ENCODE results near the gene COMMD3.
A peak's percentile ranks its signal among the peaks of the same experiment; 100 is the strongest.
"Not testable (repeated sequence)": the region's sequence is repeated elsewhere in the genome, so short reads cannot be mapped to it uniquely, and the experiment has no call there.

Gene COMMD3
- 11.2 to 14.3 (median 11.8) reads per million in 3 experiments for total RNA-seq

DNA sequence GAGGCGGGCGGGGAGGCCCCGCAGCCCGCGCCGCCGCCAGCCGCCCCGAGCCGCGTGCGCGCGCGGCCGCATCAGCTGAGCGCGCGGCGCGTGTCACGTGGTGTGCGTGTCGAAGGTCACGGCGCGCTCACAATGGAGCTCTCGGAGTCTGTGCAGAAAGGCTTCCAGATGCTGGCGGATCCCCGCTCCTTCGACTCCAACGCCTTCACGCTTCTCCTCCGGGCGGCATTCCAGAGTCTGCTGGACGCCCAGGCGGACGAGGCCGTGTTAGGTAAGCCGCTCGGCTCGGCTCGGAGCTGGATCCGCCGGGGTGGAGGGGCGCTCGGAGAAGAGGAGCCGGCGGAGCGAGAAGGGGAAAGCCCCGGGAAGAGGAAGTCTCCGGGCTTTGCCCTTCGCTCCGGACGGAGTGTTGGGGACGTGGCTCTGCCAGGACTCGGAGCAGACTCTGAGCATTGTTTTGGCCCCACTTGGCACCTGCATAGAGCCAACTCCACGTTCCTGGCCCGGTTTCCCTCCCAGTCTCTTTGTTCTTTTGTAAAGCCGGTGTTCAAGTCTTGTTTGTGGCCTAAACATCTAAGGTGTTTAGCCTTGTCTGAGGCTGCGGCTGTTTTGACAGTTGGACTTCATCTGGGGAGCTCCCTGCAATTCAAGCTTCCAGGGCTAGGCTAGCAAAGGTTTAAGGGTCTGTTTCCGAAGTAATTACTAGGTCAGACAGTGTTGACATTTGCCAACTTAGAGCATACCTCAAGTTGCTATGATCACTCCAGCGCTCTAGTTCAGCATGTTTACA is at the start of gene COMMD3:
TSS of gene COMMD3 (plus strand) at position 103 of the 790 bp plus-strand sequence. CDS start at position 133, 30 bp downstream.
- peak; percentile 78 for DNase-seq

GRCh38 chr10:22268503-22268902 is 47.7 kb upstream of the COMMD3 start:
- DNase-seq = no peak

DNA sequence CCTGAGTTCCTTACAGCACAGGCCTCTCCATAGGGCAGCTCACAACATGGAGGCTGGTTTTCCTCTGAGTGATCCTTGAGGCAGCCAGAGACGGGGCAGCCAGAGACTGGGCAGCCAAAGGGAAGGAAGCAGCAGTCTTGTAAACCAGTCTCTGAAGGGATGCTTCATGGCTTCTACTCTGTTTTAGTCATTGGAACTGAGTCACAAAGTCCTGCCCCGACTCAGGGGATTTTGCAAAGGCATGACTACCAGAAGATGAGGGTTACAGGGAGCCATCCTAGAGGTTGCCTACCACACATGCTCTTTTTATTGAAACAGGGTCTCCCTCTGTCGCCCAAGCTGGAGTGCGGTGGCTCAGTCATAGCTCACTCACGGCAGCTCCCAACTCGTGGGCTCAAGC is 44.4 kb upstream of the COMMD3 start:
- no peak for DNase-seq

DNA sequence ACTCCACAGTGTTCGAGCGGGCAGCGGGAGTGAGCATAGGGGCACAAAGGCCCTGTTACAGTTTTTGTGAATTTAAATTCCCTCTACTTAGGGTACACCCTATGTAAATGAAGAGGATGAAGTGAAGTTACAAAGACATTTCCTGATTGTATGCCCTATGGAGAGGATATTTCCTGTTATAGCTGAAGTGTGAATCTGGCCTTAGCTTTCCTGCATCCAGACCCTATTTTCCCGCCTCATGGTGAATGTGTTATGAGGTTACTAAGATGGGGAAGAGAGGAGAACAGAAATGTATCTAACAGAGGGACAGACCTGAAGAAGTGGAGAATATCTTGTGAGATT is 37.8 kb upstream of the COMMD3 start:
- DNase-seq = no peak

GRCh38 chr10:22280078-22280477 is 36.1 kb upstream of the COMMD3 start:
- no peak for DNase-seq

- DNase-seq = no peak
These were observed 31.1 kb upstream of the COMMD3 start for GRCh38 chr10:22285130-22285529.

- no peak for DNase-seq
These were observed 22.3 kb upstream of the COMMD3 start for GRCh38 chr10:22293747-22294404.

DNA sequence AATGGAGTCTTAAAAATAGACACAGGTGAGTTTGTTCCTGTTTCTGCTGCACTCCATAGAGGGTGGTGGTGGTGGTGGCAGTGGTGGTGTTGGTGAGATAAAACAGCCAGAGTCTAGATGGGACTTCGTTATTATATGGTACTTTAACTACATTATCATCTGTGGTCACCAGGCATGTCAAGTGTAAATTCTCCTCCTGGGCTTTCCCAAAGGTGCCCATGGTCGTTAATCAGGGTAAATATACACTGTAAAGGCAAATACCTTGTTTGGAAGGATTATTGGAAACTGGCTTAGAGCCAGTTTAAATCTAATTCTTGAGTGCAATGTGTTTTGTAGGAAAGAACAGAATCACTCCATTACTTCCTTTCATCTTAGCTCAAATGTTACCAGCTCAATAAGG is 21.5 kb upstream of the COMMD3 start:
- no peak for DNase-seq

DNA sequence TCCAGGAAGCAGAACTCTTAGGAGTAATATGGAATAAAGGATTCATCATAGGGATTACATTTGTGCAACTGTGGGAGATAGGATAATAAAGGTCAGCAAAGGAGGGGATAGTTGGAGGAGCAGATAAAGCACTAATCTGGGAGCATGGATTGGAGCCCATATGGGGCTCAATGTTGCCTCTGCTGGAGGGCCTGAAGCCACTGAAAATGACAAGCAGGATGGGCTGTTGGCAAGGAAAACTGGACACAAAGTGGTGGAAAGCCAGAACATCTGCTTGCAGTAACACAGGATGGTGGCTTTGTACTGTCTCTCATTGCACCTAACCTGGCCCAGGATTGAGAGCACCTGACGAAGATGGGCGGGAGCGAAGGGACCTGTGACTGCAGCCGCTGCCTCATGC is 15.0 kb upstream of the COMMD3 start:
- DNase-seq = no peak

- no peak for DNase-seq
These were observed 12.7 kb upstream of the COMMD3 start for GRCh38 chr10:22303461-22303860.

- DNase-seq = no peak
These were observed 10.5 kb upstream of the COMMD3 start for GRCh38 chr10:22305721-22306120.

DNA sequence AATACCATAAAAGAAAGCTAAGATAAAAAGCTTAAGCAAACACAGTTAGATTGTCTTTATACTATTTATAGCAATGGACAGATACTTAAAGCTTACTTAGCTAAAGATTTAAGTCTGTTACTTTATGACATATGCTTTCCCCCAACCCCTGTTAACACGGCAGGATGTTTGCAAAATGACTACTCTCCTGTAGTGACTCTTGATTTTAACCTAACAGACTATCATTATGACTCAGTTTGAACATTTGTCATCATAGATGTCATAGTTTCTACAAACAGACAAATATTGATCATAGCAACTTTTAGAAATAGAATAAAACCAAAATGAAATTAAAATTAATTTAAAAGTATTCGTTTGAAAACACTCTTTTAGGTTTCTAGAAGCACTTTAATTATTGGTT is 7.8 kb upstream of the COMMD3 start:
- no peak for DNase-seq

DNA sequence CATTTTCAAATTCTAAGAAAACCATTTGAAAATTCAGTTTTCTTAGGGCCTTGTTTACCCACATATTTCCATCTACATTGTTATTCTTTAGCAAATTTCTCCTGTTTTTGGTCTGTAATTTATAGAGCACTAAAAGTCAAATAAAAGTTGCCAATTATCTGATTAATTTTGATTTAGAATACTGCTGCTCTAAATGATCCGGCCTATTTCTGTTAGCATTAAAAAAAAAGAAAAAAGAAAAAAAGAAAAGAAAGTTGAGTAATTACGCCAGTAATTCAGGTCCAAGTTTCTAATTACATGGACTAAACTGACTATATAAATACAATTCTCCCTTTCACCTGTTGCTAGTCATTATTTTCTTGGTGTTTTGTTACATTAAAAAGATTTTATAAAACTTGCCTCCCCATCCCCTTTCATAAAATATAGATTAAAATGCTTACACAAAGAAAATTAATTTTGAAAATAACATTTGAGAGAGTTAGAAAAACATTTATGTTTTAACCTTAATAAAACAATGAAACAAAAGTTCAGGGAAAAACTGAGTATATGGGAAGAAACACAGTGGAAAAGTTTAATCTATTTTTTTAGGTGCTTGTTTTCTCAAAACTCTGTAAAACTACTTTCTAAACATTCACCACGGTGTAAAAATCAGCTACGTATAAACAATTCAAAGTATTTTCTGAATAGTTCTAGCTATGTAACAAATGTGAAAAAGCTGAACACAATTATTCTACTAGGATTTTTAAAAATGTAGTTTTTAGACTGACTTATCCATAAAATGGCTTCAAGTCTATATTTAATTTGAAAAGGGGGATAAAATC is 6.8 kb upstream of the COMMD3 start:
- DNase-seq = no peak

GRCh38 chr10:22310012-22310411 is 6.2 kb upstream of the COMMD3 start:
- DNase-seq = not testable (repeated sequence)

DNA sequence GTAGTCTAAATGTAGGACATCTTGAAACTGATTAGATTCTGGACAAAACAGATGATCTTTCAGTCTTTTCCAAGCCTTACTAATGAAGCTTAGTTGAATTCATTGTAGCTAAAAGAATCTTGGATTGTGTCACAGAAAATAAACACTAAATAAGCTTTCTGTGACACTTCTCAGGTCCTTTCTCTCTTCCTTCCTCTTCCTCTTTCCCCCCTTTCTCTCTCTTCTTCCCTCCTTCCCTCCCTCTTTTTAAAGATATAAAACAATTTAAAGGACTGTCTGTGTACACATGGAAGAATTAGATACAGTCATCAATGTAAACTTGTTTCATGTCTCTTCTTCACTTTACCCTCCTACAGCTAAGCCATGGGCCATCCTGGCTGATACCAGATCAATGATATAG is 5.3 kb upstream of the COMMD3 start:
- no peak for DNase-seq

GRCh38 chr10:22314852-22315251 is 1.3 kb upstream of the COMMD3 start:
- no peak for DNase-seq

DNA sequence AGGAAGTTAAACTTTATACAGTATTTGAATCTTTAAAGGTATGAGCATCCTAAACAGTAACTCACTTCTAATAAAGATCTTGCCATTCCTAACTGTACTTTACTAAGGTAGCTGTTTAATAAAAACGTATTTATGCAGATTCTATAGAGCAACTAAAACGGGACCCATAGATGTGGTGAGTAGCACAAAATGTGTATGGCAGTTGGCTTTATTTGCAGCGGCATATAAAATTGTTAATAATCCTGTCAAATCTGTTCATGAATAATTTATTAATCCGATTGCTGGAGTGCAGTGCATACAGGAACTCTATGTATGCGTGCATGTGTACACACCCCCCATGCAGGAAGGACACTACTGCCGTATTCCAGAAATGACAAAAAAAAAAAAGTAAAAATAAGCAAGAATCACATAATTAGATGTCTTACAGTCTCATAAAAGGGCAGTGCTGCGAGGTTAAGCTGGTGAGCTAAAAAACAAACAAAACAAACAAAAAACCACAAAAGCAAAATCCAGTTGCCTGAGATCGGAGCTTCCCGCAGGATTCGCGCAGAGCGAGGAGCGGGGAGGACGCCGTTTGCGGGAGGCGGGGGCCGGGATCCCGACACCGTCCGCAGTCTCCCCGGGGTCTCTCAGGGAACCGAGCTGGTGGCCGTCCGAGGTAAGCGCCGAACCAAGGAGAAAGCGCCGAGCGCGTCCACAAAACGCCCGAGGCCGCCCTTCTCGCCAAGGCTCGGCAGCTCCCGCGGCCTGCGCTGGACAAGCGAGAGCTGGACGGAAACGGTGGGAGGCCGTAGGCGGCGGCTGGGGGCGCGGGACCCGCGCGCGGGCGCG is 518 bp upstream of the COMMD3 start:
- no peak for DNase-seq

DNA sequence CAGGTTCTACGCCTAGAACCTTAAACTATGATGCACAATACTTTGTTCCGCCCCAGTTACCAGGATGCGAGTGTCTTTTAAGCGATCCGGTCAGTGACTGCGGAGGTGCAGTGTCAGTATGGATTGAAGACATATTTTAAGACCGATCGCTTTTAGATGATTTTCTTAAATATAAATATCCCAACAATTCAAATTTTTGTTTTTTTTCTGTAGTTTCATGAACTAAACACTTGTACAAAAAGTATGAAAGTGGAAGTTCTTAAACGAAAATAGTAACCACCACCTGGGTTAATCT is 835 bp downstream of the COMMD3 start:
- no peak for DNase-seq

DNA sequence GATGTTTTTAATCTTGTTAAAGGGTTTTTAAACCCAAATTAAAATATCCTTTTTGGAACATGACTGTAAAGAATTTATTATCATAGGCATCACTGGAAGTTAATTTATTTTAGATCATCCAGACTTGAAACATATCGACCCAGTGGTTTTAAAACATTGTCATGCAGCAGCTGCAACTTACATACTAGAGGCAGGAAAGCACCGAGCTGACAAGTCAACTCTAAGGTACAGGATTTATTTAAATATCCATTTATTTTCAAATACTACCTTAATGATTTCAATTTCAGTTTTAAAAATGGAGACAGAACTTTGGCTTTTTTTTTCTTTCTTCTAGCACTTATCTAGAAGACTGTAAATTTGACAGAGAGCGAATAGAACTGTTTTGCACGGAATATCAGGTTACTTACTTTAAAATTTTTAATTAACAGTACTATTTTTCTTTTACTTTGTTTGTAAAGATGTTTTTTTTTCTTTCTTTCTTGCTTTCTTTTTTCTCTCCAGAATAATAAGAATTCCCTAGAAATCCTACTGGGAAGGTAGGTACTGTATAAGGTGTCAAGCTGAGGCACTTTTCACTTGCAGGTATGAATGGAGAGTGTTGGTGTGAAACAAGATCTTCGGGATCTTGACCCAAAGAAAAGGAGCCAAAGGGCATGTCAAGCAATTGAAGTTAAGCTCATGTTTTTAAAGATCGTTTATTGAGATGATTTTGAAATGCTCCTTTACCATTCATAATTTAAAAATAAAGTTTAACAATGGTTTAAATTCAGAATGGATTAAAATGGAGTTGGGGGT is 1.8 kb downstream of the COMMD3 start:
- DNase-seq = no peak

DNA sequence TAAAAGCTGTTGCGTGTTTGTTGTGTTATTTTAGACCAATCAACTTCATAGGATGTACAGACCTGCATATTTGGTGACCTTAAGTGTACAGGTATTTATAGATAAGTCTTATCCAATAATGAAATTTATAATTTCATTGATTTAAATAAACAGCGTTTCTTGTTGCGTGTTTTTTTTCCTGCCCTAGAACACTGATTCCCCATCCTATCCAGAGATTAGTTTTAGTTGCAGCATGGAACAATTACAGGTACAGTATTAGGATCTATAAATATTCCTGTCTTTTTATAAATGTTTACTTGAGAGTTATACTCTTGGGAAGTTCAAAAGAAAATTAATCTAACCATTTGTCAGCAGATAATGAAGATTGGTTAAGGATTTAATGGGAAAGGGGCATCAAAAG is 2.6 kb downstream of the COMMD3 start:
- no peak for DNase-seq

DNA sequence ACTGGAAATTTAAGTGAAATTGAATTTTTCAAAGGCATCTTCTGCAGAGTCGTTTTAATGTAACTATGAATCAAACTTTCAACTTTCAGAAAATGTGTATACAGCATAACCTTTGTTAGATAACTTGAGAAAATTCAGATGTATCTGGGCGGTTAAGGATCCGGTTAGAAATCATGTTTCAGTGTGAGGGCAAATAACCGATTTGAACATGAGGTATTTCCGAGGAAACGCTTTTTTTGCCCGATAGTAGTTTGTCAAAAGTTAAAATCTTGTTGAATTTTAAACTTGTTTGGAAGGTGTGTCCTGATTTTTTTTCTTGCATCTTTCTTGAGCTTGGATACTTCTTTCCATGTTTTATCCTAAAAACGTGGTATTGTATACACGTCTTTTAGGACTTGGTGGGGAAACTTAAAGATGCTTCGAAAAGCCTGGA is 3.4 kb downstream of the COMMD3 start:
- no peak for DNase-seq

DNA sequence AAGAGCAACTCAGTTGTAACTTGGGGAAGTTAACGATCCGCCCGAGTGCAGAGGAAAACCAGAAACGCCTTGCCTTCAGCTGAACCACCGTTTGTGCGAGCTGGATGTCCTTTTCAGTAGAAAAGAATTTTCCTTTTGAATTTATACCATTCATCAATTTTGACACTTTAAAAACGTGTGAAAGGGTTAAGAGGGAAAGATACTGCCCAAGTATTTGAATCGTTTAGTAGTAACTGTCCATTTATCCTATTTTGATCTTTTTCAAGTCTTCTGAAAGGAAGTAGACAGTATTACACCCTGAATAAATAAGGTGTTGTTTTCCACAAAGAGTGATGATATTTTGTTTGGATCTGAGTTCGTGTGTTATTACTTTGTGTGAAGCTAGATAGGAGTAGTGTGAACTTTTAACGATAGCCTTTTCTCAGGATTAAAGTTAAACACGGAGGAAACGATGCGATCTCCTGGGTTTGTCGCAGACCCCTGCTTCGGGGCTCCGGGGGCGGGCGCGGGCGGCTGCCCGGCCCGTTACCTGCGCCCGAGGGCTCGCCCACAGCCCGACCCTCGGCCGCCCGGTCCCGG is 3.9 kb downstream of the COMMD3 start:
- DNase-seq = no peak
